ENCODE data around the gene GLS.

- TF ChIP-seq CTCF (IDR thresholded peaks at IDR 0.05): no peak
- no peak for TF ChIP-seq POLR2A (IDR thresholded peaks at IDR 0.05)
Measured at GRCh38 chr2:190999949-191000665, 119.5 kb downstream of the GLS start.
